Measurements from ENCODE around the gene ZNF133. TPM values are rescaled to one million over a fixed set of nuclear protein-coding genes. Genes with fewer than 3 reads are reported as not detected.

Gene ZNF133
- total and polyA plus RNA-seq, 2 donors (not counting 1 experiment from before 2014, with no cell fraction given), result 13.7 to 14.9 TPM

DNA sequence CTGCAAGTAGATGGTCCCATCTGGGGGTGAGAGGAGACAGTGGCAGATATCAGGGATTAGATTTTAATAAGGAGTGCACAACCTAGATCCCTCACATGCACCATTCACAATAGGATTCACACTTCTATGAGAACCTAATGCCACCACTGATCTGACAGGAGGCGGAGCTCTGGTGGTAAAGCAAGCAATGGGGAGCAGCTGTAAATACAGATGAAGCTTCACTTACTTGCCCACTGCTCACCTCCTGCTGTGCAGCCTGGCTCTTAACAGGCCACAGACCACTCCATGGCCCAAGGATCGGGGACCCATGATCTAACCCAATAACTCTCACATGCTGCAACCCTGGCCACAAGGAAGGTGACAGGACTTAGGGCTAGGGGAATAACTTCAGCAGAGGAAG lies 75.4 kb downstream of the ZNF133 start:
- no CpG with 5 or more reads among the region's 2 CpGs for WGBS (ENCODE audit: insufficient coverage)
- Mint-ChIP-seq H3K4me3 (no peak overlapping the region), H3K27me3 (no peaks in the 10 kb centered on the region), H3K4me1 (no peaks in the 10 kb centered on the region), H3K27ac (no peak overlapping the region), H3K9me3 (ENCODE audit: insufficient read depth) (no peaks in the 10 kb centered on the region)
- Histone ChIP-seq H3K9ac (ENCODE audit: low read length) (no peak overlapping the region), H3K4me3 (ENCODE audit: control extremely low read depth in 1 of 5, extremely low read depth in 1 of 5, insufficient read depth in 1 of 5, low read depth in 2 of 5, low read length in 4 of 5) (no peak overlapping the region), H2AFZ (ENCODE audit: insufficient read depth, low read depth, low read length, poor library complexity, severe bottlenecking) (no peak overlapping the region), H3K79me2 (ENCODE audit: control insufficient read depth, insufficient read depth, low read length) (no peaks in the 10 kb centered on the region), H3K27ac (ENCODE audit: low read length in 2 of 2) (no peak overlapping the region), H3K4me2 (replicated peaks; ENCODE audit: low read depth, low read length, poor library complexity, severe bottlenecking) (no peak overlapping the region), H3K27me3 (replicated peaks in 1 of 4; ENCODE audit: control extremely low read depth in 1 of 4, control insufficient read depth in 3 of 4, insufficient read depth in 4 of 4, low read length in 3 of 4) (peaks cover 0 to 4% (median 0%) of the 10 kb centered on the region in 4 experiments), H3K9me3 (ENCODE audit: control extremely low read depth in 1 of 3, control insufficient read depth in 2 of 3, insufficient read depth in 1 of 3, low read length in 2 of 3) (no peaks in the 10 kb centered on the region), H3K36me3 (replicated peaks in 1 of 2; ENCODE audit: control extremely low read depth in 1 of 2, control insufficient read depth in 1 of 2, extremely low read depth in 1 of 2, insufficient read depth in 2 of 2, low read length in 1 of 2) (no peaks in the 10 kb centered on the region), H4K20me1 (ENCODE audit: control insufficient read depth, insufficient read depth, low read length, poor library complexity, severe bottlenecking) (no peaks in the 10 kb centered on the region), H3K4me1 (ENCODE audit: control insufficient read depth in 2 of 2, insufficient read depth in 2 of 2, low read length in 2 of 2) (no peaks in the 10 kb centered on the region)
- ChIA-PET POLR2A (no interaction called here), CTCF (no interaction called here)
- TF ChIP-seq EZH2 (IDR thresholded peaks at IDR 0.05; ENCODE audit: borderline replicate concordance, insufficient read depth, low read depth, low read length, poor library complexity, severe bottlenecking), result no peak
- TF ChIP-seq, protein P1, sequence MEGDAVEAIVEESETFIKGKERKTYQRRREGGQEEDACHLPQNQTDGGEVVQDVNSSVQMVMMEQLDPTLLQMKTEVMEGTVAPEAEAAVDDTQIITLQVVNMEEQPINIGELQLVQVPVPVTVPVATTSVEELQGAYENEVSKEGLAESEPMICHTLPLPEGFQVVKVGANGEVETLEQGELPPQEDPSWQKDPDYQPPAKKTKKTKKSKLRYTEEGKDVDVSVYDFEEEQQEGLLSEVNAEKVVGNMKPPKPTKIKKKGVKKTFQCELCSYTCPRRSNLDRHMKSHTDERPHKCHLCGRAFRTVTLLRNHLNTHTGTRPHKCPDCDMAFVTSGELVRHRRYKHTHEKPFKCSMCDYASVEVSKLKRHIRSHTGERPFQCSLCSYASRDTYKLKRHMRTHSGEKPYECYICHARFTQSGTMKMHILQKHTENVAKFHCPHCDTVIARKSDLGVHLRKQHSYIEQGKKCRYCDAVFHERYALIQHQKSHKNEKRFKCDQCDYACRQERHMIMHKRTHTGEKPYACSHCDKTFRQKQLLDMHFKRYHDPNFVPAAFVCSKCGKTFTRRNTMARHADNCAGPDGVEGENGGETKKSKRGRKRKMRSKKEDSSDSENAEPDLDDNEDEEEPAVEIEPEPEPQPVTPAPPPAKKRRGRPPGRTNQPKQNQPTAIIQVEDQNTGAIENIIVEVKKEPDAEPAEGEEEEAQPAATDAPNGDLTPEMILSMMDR (IDR thresholded peaks at IDR 0.05), result no peak
- ATAC-seq (ENCODE audit: low read depth) (no peak), DNase-seq (no peak)
- intact Hi-C loops (cut with micrococcal nuclease), result no loop called here

- Histone ChIP-seq H4K20me1 (ENCODE audit: control insufficient read depth, insufficient read depth, low read length, poor library complexity, severe bottlenecking) (no peaks in the 10 kb centered on the region), H3K79me2 (ENCODE audit: control insufficient read depth, insufficient read depth, low read length) (no peaks in the 10 kb centered on the region), H3K27ac (ENCODE audit: low read length in 2 of 2) (no peak overlapping the region), H3K4me1 (ENCODE audit: control insufficient read depth in 2 of 2, insufficient read depth in 2 of 2, low read length in 2 of 2) (no peaks in the 10 kb centered on the region), H3K4me2 (replicated peaks; ENCODE audit: low read depth, low read length, poor library complexity, severe bottlenecking) (no peak overlapping the region), H3K9ac (ENCODE audit: low read length) (no peak overlapping the region), H3K27me3 (replicated peaks in 1 of 4; ENCODE audit: control extremely low read depth in 1 of 4, control insufficient read depth in 3 of 4, insufficient read depth in 4 of 4, low read length in 3 of 4) (peaks cover 0 to 3% (median 0%) of the 10 kb centered on the region in 4 experiments), H3K4me3 (ENCODE audit: control extremely low read depth in 1 of 5, extremely low read depth in 1 of 5, insufficient read depth in 1 of 5, low read depth in 2 of 5, low read length in 4 of 5) (no peak overlapping the region), H3K36me3 (replicated peaks in 1 of 2; ENCODE audit: control extremely low read depth in 1 of 2, control insufficient read depth in 1 of 2, extremely low read depth in 1 of 2, insufficient read depth in 2 of 2, low read length in 1 of 2) (no peaks in the 10 kb centered on the region), H2AFZ (ENCODE audit: insufficient read depth, low read depth, low read length, poor library complexity, severe bottlenecking) (no peak overlapping the region), H3K9me3 (ENCODE audit: control extremely low read depth in 1 of 3, control insufficient read depth in 2 of 3, insufficient read depth in 1 of 3, low read length in 2 of 3) (no peaks in the 10 kb centered on the region)
- ATAC-seq (ENCODE audit: low read depth) (no peak), DNase-seq (no peak)
- H3K4me3 Mint-ChIP-seq, result no peak overlapping the region
- ChIA-PET CTCF (no interaction called here), POLR2A (no interaction called here)
- no peaks in the 10 kb centered on the region for H3K9me3 Mint-ChIP-seq (ENCODE audit: insufficient read depth)
- intact Hi-C loops (cut with micrococcal nuclease), result no loop called here
- no peaks in the 10 kb centered on the region for H3K4me1 Mint-ChIP-seq
- H3K27ac Mint-ChIP-seq, result no peak overlapping the region
- H3K27me3 Mint-ChIP-seq, result peaks cover 3% of the 10 kb centered on the region
- TF ChIP-seq, protein P1 (IDR thresholded peaks at IDR 0.05), result no peak
- no peak for TF ChIP-seq EZH2 (IDR thresholded peaks at IDR 0.05; ENCODE audit: borderline replicate concordance, insufficient read depth, low read depth, low read length, poor library complexity, severe bottlenecking)
- 43% methylated on average over 1 of the region's 2 CpGs for WGBS (ENCODE audit: insufficient coverage)
Observed at GRCh38 chr20:18364768-18365167, 76.4 kb downstream of the ZNF133 start.

Small RNA genes within 50 kb of the gene (small RNA-seq; reads per million reads assigned to genes)
- gene RN7SL14P (ENCODE audit: insufficient read length, low read depth, low replicate concordance), result not detected
- gene RNU2-56P (ENCODE audit: insufficient read length, low read depth, low replicate concordance), result 5.9 reads per million, percentile 73 among the genes with 10 or more reads in this experiment

Other genes with a start within 250 kb of the ZNF133 start
- gene OVOL2, start 230.6 kb upstream of the ZNF133 start, total RNA-seq, result not detected in 2 replicates
- gene OVOL2, start 230.6 kb upstream of the ZNF133 start, polyA plus RNA-seq, result not detected in 2 replicates
- 15.1 and 15.5 TPM in 2 replicates for gene KAT14, start 150.7 kb upstream of the ZNF133 start, total RNA-seq
- 7.9 and 9.9 TPM in 2 replicates for gene KAT14, start 150.7 kb upstream of the ZNF133 start, polyA plus RNA-seq
- gene PET117, start 150.7 kb upstream of the ZNF133 start, total RNA-seq, result 10.7 and 13.0 TPM in 2 replicates
- gene PET117, start 150.7 kb upstream of the ZNF133 start, polyA plus RNA-seq, result 2.1 and 5.1 TPM in 2 replicates
- gene DZANK1, start 178.5 kb downstream of the ZNF133 start, total RNA-seq, result 5.6 TPM in 2 replicates
- gene DZANK1, start 178.5 kb downstream of the ZNF133 start, polyA plus RNA-seq, result 2.8 and 4.2 TPM in 2 replicates
- 13.1 and 13.7 TPM in 2 replicates for gene POLR3F, start 178.9 kb downstream of the ZNF133 start, total RNA-seq
- 2.9 and 4.7 TPM in 2 replicates for gene POLR3F, start 178.9 kb downstream of the ZNF133 start, polyA plus RNA-seq
- gene RBBP9, start 208.7 kb downstream of the ZNF133 start, total RNA-seq, result 9.3 and 10.2 TPM in 2 replicates
- 3.1 and 3.7 TPM in 2 replicates for gene RBBP9, start 208.7 kb downstream of the ZNF133 start, polyA plus RNA-seq
- gene SEC23B, start 219.4 kb downstream of the ZNF133 start, total RNA-seq, result 39.4 and 48.1 TPM in 2 replicates
- 16.4 and 19.5 TPM in 2 replicates for gene SEC23B, start 219.4 kb downstream of the ZNF133 start, polyA plus RNA-seq